ENCODE results near the gene JAZF1.

Gene JAZF1

DNA sequence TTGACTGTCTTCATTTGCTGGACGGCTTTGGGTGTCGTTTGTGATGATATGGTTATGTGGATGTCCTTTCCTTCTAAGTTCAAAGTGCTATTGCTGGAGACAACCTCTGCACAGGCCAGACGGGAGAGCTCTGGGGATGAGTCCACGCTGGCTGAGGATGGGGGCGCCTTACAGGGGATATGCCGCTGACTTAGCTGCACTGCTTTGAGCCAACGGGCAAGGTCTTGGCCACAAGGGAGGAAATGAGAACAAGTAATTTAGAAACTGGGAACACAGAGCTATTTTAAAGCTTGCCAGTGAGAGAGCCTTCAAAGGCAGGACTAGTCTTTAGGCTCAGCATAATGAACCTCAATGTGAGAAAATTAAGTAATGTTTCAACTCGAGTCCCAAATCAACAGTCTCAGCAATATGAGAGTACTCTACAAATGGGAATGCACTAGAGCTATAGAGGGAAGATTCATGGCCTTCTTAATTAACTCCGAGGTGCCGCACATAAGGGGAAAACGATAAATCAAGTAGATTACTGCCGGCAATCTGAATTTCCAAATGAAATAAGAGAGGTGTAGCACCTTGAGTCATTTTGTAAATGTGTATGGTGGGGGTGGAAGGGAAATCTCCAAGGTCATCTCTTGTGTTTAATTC is 209.3 kb downstream of the JAZF1 start:
- no peak for FAIRE-seq
- no peak for DNase-seq (ENCODE audit: low spot score)

DNA sequence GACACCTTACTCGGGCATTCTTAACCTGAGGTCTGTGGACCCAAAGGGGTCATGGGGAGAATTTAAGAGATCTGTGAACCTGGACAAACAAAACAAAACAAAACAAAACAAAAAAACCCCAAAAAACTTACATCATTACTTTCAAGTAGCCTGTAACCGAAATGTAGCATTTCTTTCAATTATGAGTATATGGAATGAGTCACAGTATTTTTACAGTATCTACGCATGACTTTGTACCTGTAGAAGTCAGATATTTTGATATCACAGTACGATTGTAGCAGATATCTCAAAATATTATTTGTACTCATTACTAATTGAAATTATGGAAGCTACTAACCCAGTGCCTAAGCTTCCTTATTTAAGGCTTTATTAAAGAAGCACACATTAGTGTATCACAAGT is 210.2 kb downstream of the JAZF1 start:
- DNase-seq (ENCODE audit: low spot score) = no peak
- no peak for FAIRE-seq

DNA sequence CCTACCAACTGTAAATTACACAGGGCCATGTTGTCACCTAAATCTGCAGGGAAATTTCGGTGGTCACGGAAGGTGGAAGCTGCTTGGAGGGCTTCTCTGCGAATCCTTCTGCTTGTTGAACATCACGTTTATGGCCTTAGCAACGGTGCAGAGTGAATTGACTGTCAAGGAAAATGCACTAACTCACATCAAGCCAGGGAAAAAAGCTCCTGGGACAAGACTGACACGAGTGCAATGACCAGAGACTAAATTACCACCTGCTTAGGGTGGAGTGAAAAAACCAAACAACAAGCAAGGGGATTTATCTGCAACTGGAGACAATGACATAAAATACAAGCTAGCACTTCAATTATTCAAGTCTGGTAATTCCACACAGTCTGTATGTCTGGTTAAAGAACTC is 211.2 kb downstream of the JAZF1 start:
- DNase-seq (ENCODE audit: low spot score) (no peak), FAIRE-seq (peak; percentile 75)

DNA sequence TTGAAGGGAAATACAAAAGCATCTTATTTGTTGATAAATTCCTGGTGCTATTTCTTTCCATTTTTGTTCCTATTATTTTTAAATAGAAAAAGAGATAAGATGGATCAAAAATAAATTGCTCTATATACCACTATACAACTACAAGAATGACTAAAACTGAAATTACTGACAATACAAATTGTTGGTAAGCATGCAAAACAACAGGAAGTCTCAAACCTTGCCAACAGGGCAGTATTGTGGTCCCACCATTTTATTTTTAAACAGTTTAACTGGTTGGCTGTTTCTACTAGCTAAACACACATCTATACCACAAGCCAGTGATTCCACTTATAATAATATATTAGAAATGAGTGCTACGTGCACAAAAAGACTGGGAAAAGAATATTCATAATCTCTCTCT is 213.0 kb downstream of the JAZF1 start:
- FAIRE-seq = no peak
- no peak for DNase-seq (ENCODE audit: low spot score)

DNA sequence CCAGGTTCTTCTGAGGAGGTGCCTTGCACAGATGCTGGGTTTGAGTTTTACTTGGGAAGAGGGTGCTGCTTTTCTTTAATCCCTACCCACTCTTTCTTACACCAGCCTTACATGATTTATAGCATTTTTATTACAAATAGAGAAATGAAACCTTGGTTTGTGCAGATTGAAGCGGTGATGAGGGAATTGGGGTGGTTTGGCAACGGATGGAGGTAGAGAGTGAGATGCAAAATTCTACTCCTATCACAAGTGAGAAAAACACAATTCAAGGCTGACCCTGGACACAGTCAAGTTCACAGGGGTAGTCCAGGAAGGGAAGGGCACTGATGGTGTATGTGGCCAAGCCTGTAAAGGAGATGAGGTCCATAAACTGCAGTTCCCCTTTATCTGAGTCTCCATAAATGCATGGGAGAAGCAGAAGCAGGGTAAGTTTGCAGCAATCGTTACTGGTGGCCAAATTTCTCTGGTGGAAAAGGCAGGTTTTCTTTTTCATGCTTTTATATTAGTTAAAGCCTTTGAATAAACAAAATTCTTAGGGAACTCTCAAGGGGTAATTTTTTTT is 214.3 kb downstream of the JAZF1 start:
- FAIRE-seq (no peak), DNase-seq (ENCODE audit: low spot score) (no peak)

DNA sequence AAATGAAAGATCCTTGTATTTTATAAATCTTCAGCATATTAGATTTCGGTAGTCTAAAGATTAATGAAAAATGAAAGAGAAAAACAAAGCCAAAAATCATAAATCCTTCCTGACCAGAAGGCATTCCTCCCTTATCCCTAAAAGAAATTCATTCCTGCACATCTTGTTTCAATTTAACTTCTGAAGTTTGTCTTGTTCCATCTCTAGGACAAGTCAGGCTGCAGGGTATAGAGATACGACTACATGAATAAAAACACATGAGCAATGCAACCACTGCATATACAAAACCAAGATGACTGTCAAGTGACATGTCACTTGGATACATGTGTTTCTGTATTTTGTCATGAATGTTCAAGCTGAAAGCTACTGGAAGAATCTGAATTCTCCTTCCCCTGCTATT is 214.9 kb downstream of the JAZF1 start:
- no peak for FAIRE-seq
- no peak for DNase-seq (ENCODE audit: low spot score)

DNA sequence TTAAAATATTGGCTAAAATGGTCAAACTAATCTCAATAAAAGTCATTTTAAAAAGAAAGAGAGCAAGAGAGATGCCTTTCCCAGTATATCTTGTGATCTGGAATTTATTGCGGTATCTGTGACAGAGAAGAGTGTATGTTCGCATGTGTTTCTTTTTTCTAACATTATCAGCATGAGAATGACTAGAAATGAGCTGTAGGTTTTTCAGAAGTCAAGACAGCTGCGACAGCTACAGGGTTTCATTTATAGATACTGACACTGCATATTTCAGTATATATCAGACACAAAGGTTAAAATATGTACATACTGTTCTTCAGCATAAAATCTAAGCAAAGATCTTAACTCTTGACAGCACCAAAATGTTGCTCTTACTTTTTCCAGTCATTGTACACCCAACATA is 215.8 kb downstream of the JAZF1 start:
- FAIRE-seq (no peak), DNase-seq (ENCODE audit: low spot score) (no peak)

DNA sequence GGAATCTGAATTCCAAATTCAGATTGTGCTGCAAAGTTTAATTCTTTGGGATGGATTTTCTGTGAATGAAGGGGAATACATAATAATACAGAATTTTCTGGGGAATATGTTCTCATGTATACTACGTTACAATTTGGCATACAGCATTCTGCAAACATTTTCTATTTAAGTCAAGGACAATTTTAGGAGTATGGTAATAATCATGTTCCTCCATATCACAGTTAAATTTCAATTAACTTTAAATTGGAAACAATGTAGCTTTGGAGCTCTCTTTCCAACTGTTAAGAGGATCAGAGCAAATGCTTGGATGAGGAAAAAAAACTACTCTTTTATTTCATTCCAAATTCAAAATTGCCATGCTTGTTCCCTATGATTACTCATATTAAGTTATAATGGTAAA is 217.5 kb downstream of the JAZF1 start:
- no peak for FAIRE-seq
- DNase-seq (ENCODE audit: low spot score) = no peak

DNA sequence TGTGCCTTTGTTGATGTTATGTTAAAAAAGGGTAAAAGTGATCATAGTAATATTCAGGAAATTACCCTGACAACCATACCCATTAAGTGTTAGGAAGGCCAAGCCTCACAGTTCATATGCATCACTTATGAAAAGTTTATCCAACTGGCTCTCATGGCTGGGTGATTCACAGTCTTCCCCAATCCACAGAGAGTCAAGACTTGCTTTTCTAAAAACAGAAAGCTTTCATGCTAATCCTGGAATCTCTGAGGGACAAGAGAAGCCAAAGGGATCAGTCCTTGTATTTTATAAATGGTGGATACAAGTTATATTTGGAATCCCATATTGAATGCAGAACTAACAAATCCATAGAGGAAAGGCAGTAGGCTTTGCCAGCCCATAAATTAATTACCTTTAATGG is 218.3 kb downstream of the JAZF1 start:
- FAIRE-seq = no peak

DNA sequence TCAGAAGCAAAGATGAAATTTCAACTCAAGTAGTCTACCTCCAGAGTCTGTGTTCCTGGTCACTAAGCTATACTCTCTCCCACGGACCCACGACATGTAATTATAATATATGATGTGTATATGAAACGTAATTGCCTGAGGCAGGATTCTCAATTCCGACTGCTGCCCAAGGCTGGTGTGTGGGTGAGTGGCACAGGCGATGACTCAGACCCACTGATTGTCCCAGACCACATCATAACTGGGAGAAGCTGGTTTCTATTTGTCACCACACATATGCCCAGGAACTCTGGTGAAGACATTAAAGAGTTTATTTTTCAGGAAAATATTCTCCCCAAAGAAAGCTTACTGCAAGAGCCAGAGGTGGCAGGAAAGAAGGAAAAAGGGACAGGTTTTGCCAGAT is 219.3 kb downstream of the JAZF1 start:
- peak; percentile 27 for FAIRE-seq
- peak; percentile 79 for DNase-seq (ENCODE audit: low spot score)

More for the DNA sequence above, 218.3 kb downstream of the JAZF1 start:
- DNase-seq (ENCODE audit: low spot score) = no peak

DNA sequence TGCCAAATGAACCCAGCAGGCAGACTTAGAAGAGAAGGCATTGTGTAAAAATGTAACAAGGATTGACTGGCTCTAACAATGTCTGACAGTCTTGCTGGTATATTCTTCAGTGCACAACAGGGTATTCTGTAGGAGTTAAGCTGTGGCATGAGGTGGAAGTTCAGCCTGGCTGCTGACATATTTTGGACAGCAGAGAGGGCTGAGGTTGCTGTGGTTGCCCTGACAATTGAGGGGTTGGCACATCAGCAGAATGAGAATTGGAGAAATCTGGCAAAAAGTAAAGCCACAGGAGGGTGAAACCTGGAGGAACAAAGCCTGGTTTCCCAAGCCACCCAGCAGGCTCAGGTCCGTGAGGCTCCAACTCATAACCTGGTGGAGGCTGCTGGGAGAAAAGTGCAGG is 220.2 kb downstream of the JAZF1 start:
- DNase-seq (ENCODE audit: low spot score) = no peak
- FAIRE-seq = no peak

DNA sequence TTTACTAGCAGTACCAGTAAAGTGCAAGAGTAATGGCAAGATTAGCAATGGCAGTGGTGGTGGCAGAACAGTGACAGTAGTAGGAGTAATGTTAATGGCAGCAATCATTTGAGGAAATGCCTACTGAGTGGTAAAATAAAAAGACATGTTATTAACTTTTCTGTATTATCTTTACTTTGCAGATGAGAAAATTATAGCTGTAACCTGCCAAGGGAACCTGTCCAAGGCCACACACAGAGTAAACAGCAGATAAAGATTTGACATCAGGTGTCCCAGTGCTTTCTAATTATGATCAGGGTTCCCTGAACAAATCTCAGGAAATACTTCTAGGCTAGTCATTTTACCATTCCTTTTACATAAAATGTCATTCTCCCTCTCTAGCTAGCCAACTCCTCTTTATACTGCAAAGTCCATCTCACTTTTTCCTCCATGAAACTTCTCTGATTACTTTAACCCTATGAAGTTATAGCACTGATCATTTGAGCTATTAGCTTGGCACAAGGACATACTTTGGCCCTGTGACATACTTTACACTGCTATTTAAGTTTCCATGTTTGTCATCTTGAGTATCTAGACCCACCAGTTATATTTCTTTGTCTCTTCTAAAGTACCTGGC is 221.6 kb downstream of the JAZF1 start:
- DNase-seq (ENCODE audit: low spot score) (no peak), FAIRE-seq (no peak)

DNA sequence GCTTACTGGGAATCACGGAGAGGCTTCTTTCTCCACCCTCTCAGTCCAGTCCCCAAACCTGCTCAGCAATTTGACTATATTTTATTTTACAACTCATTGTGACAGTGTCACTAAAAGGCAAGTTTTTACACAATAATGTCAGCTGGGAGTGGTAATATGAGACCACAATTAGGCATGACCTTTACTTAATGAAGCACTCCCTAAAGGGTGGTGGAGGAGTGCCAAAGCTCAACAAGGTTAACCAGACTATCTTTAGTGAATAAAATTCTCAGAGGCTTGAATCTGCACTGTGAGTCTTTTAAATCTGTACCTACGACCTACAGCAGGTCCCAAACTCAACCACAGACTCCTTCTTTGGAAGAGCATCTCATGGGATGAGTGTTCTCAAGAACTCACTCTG is 225.0 kb downstream of the JAZF1 start:
- no peak for DNase-seq (ENCODE audit: low spot score)
- FAIRE-seq = no peak

DNA sequence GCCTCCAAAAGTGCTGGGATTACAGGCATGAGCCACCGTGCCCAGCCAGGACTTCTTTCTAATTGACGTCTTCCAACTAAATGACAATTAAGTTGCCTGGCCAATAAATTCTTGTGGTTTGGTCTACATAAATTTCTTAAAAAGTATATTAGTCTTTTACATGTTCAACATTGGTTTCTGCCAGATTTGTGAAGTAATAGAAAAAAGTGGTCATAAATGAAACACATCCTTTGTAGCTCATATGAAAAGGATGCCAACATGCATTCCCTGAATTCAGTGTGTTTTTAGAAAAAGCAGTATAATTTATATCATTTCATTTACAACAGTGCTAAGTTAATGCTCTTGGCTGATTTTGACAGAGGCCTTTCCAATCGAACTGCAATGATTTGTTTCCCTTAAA is 225.6 kb downstream of the JAZF1 start:
- FAIRE-seq (no peak), DNase-seq (ENCODE audit: low spot score) (no peak)

DNA sequence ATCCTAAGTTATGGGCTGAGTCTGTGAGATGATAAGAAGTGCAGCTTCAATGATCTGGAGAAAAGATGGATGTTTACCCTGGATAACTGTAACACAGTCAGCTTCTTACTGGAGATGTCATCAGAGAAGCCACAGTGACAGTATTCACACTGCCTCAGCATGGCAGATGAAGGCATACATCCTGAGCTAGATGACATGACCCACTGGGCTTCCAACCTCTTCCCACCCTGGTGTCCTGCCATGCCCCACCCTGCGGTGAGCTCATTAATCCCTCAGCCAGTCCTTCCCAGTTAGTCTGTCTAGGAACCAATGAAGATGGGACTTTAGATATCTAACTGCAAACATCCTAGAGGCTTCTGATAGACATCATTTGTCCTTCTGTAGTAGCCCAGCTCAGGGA is 226.8 kb downstream of the JAZF1 start:
- no peak for DNase-seq (ENCODE audit: low spot score)
- FAIRE-seq = peak; percentile 63

DNA sequence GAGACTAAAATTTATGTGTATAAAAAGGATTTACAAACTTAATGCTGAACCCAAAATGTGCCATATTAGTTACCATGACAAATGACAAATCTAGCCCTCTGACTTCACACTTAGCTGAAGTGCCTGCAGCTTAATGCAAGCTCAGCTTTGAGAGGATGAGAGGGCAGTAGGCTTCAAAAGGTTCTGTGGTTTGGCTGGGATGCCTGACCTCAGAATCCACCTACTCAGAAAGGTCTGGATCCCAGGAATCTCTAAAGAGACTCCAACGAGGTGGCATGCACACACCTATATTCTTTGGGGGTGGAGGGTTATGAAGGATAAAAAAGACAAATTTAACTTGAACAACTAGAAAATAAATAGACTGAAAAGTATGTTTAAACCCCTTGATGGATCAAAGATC is 227.2 kb downstream of the JAZF1 start:
- no peak for DNase-seq (ENCODE audit: low spot score)

DNA sequence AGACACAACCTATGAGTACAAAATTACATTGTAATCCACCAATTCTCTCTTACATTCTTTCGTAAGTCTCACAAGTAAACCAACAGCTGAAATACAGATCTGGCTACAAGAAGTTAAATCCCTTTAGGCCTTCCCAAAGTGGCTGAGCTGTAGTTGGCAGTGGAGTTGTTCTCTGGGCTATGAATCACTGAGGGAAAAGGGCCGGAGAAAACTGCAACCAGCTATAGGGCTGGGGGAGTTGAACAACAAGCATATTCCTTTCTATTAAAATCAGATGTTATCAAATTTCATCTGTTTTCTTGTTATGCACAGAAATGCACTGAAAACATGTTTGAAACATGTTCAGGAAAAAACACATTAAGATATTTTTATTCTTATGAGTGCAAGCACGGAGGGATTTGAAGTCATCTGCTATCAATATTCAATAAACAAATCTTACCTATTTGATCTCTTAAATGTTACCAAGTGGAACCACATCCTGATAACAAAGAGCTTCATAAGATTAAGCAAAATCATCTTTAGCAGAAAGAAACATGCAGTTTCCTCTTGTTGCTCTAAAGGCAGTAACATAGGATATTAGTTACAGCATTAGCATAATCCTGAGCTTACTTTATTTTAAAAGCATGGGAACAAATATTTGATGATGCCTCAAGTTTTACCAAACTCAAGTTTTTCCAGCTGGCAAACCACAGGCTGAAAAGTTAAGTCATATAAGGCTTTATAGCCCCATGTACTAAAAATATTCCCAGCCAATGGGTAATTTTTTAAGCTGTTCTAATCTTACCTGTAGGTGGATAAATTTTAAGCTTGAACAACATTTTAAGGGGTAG is 227.9 kb downstream of the JAZF1 start:
- FAIRE-seq = no peak

More for the DNA sequence above, 227.2 kb downstream of the JAZF1 start:
- FAIRE-seq = no peak

DNA sequence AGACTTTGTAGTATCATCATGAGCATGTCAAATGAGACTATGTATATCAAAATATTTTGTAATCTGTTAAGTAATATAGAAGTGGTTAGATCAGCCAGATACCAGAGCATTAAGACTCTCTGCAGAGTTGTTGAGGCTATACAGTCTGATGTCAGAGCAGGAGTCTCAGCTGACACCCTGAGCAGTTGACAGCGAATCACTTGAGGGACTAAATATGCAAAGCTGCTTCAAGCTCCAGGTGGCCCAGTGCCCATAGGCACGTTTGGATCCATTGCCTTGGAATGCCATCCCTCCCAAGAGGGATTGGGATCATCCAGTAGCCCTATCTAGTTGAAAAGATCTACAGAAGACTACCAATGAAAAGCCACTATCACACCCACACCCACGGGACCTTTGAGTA is 230.5 kb downstream of the JAZF1 start:
- DNase-seq (ENCODE audit: low spot score) (no peak), FAIRE-seq (no peak)

More for the DNA sequence above, 227.9 kb downstream of the JAZF1 start:
- DNase-seq (ENCODE audit: low spot score) = no peak

DNA sequence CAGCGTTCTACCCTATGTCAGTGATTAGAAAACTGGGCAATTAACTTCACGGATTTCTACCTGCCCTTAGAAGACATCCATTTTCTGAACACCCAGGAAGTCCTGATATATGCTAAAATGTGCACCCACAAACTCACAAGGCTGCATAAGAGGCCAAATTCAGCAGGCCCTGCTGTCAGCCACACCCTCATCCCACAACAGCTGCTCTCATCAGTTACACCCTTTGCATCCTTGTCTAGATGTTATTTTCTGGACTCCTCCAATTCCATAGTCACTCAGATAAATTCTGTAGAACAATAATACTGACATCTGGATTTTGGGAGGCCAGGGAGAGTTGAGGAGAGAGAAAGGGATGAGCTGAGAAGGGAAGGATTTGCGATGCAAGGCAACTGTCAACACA is 231.7 kb downstream of the JAZF1 start:
- FAIRE-seq (no peak), DNase-seq (ENCODE audit: low spot score) (no peak)

DNA sequence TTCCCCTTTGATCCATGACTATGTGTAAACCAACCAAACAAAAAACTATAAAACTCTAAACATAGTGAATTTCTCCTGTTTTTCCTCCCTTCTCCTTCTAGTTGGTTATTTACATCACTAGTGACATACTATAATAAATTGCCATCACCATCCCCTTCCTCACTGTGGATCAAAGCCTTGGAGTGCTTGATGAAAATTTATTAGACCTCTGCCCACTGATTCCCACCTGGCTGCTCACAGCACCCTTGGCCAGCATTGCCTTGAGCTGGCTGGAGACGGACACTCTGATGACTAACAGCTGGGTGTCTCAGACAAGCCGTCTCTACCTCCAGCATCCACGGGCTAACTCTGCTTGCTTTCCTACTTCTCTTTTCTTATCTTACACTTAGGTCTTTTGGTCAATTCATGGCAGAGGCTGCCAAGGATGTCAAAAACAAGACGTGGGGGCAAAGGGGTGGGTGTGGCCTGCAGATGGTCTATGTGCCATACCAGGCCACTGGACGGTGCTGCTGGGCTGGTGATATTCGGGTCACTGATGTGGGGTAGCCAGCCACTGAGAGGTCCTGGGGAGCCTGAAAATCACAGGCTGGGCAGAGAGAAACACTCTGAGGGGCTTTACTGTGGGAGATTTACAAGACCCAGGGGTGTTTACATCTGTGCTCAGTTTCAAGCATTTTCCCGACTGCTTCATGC is 232.9 kb downstream of the JAZF1 start:
- peak; percentile 56 for FAIRE-seq

DNA sequence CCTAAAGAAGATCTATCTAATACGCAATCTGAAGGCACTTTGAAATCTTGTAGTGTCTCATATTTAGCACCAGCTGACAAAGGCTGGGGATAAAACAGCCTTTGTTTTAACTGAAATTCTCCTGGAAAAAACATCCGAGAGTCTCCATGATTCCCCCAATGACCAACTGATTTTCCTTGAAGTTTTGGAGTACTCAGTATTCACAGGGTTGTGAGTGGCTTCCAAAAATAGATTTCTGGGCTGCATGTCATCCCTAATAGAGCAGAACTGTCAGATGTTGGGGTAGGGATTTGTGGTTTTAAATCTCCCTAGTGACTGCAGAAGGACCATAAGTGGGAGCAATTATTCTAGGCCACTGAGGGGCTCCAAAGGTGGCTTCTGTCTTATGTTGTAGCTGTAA is 234.2 kb downstream of the JAZF1 start:
- FAIRE-seq = no peak
- no peak for DNase-seq (ENCODE audit: low spot score)

More for the DNA sequence above, 232.9 kb downstream of the JAZF1 start:
- DNase-seq (ENCODE audit: low spot score) = no peak

Measured in urothelium cell line (cell line).